HepG2 (cell line): ENCODE results near the gene UNC5B. TPM values are rescaled to one million over a fixed set of nuclear protein-coding genes. Genes with fewer than 3 reads are reported as not detected.

ENCODE experiments used
- ARNT ChIP-seq: fragments of 450-650 bp; IDR thresholded peaks from 2 replicates; pipeline ENCODE4 v1.6.1; 2017
- ATRX ChIP-seq: sonication (generic); formaldehyde crosslinking; IDR thresholded peaks from 2 replicates; pipeline ENCODE4 v1.4.0; 2020; ENCODE audit warnings: missing genetic modification reagents, borderline replicate concordance
- CTCF ChIP-seq: sonication (generic); formaldehyde crosslinking; IDR thresholded peaks from 2 replicates; pipeline ENCODE4 v1.5.0; 2020; ENCODE audit warnings: mild to moderate bottlenecking, missing genetic modification reagents, moderate library complexity
- GABPB1 ChIP-seq: IDR thresholded peaks from 2 replicates; pipeline ENCODE4 v1.6.1; 2016; ENCODE audit warnings: mild to moderate bottlenecking, missing genetic modification reagents, moderate library complexity, missing compliant biosample characterization
- GATAD2A ChIP-seq: IDR thresholded peaks from 2 replicates; pipeline ENCODE4 v1.6.1; 2016
- GMEB1 ChIP-seq: sonication (generic); formaldehyde crosslinking; IDR thresholded peaks from 2 replicates; pipeline ENCODE4 v1.5.1; 2020; ENCODE audit warnings: missing genetic modification reagents, mild to moderate bottlenecking, borderline replicate concordance
- KMT2A ChIP-seq: sonication (generic); formaldehyde crosslinking; IDR thresholded peaks from 2 replicates; pipeline ENCODE4 v1.4.0; 2020; ENCODE audit warnings: missing genetic modification reagents
- NR1H2 ChIP-seq: sonication (generic); formaldehyde crosslinking; IDR thresholded peaks from 2 replicates; pipeline ENCODE4 v1.8.1; 2022; ENCODE audit warnings: low read depth, missing genetic modification reagents, borderline replicate concordance
- RARA ChIP-seq: IDR thresholded peaks from 2 replicates; pipeline ENCODE4 v1.6.1; 2016; ENCODE audit warnings: missing genetic modification reagents, missing compliant biosample characterization
- RBM22 ChIP-seq: fragments of 200-400 bp; formaldehyde crosslinking; optimal IDR thresholded peaks from 2 replicates; pipeline ENCODE3; 2017; ENCODE audit warnings: mild to moderate bottlenecking, low read length, moderate library complexity
- SMC3 ChIP-seq: IDR thresholded peaks from 2 replicates; pipeline ENCODE4 v1.6.1; 2011; ENCODE audit warnings: low read length, improper control_type of control experiment
- TEAD3 ChIP-seq: optimal IDR thresholded peaks from 2 replicates; pipeline ENCODE3; 2016; ENCODE audit warnings: borderline replicate concordance
- TOE1 ChIP-seq: sonication (generic); formaldehyde crosslinking; IDR thresholded peaks from 2 replicates; pipeline ENCODE4 v1.4.0; 2020; ENCODE audit warnings: mild to moderate bottlenecking, missing genetic modification reagents
- ZBTB10 ChIP-seq: sonication (generic); formaldehyde crosslinking; IDR thresholded peaks from 2 replicates; pipeline ENCODE4 v1.4.0; 2020; ENCODE audit warnings: missing genetic modification reagents, borderline replicate concordance
- ZFP36L2 ChIP-seq: sonication (generic); formaldehyde crosslinking; IDR thresholded peaks from 2 replicates; pipeline ENCODE4 v1.4.0; 2020; ENCODE audit warnings: missing genetic modification reagents
- ZNF101 ChIP-seq: sonication (generic); formaldehyde crosslinking; IDR thresholded peaks from 2 replicates; pipeline ENCODE4 v1.4.0; 2020; ENCODE audit warnings: mild to moderate bottlenecking, low read depth, missing genetic modification reagents, borderline replicate concordance
- ZNF225 ChIP-seq: sonication (generic); formaldehyde crosslinking; IDR thresholded peaks from 2 replicates; pipeline ENCODE4 v1.4.0; 2020; ENCODE audit warnings: mild to moderate bottlenecking, missing genetic modification reagents
- ZNF513 ChIP-seq: sonication (generic); formaldehyde crosslinking; conservative IDR thresholded peaks from 2 replicates; pipeline ENCODE4 v1.5.0; 2020; ENCODE audit warnings: missing genetic modification reagents
- ZNF546 ChIP-seq: sonication (generic); formaldehyde crosslinking; conservative IDR thresholded peaks from 2 replicates; pipeline ENCODE4 v1.8.1; 2023; ENCODE audit warnings: mild to moderate bottlenecking, missing genetic modification reagents
- ZNF614 ChIP-seq: IDR thresholded peaks from 2 replicates; pipeline ENCODE4 v1.6.1; 2018; ENCODE audit warnings: missing biosample characterization, missing genetic modification reagents, inconsistent platforms, borderline replicate concordance
- ZNF629 ChIP-seq: sonication (generic); formaldehyde crosslinking; conservative IDR thresholded peaks from 2 replicates; pipeline ENCODE4 v1.5.0; 2020; ENCODE audit warnings: missing genetic modification reagents
- ZNF670 ChIP-seq: sonication (generic); formaldehyde crosslinking; IDR thresholded peaks from 2 replicates; pipeline ENCODE4 v1.8.0; 2022; ENCODE audit warnings: mild to moderate bottlenecking, missing genetic modification reagents, borderline replicate concordance
- polyA plus RNA-seq, 8 experiments: library from polyadenylated mRNA; depleted of rRNA in 3 of 8; stranded (reverse) in 7 of 8; unstranded in 1 of 8; fragments of >200 nt; fragmentation: Illumina TruSeq in 4 of 8; extraction: Trizol in 4 of 8; gene quantifications; 2 replicates each; pipeline versions ENCODE4 v1.2.1 to v1.2.3, GENCODE V29; 2011 to 2016; ENCODE audit warnings: low read depth in 4 of 8, missing spikeins in 1 of 8, mixed read lengths in 1 of 8; ENCODE audit not compliant: insufficient read depth in 1 of 8
- total RNA-seq, 5 experiments: library from RNA; depleted of rRNA; stranded (reverse); fragments of >200 nt; fragmentation: Illumina TruSeq; extraction: Trizol; gene quantifications; 2 replicates each; pipeline ENCODE4 v1.2.3, GENCODE V29; 2016; ENCODE audit warnings: low read depth in 1 of 5

UNC5B gene
- total and polyA plus RNA-seq, 2 of the 13 experiments (the other 11 are each of a cell fraction or from before 2014, with no cell fraction given) = 0.07 TPM

GRCh38 chr10:71268247-71268691 is 55.9 kb downstream of the UNC5B start (continued):
- TF ChIP-seq ZNF670 (CRISPR knock-in tag) (no peak), ZNF225 (peak; percentile 38; the same call in 1 of the 2 replicates), ZNF614 (CRISPR knock-in tag) (no peak), ZNF513 (CRISPR knock-in tag) (no peak), GABPB1 (CRISPR knock-in tag) (no peak), TOE1 (CRISPR knock-in tag) (no peak), CTCF (CRISPR knock-in tag) (peak; percentile 60), KMT2A (CRISPR knock-in tag) (no peak), ATRX (CRISPR knock-in tag) (no peak), ZBTB10 (CRISPR knock-in tag) (no peak), NR1H2 (no peak), RBM22 (no peak), ZNF546 (CRISPR knock-in tag) (no peak), ARNT (no peak), SMC3 (peak; percentile 30), RARA (no peak), ZNF101 (CRISPR knock-in tag) (no peak), GMEB1 (CRISPR knock-in tag) (no peak), GATAD2A (no peak), ZNF629 (peak; percentile 78), TEAD3 (CRISPR knock-in tag) (no peak), ZFP36L2 (CRISPR knock-in tag) (no peak)
